ENCODE results near the gene C1orf21.

Gene C1orf21

DNA sequence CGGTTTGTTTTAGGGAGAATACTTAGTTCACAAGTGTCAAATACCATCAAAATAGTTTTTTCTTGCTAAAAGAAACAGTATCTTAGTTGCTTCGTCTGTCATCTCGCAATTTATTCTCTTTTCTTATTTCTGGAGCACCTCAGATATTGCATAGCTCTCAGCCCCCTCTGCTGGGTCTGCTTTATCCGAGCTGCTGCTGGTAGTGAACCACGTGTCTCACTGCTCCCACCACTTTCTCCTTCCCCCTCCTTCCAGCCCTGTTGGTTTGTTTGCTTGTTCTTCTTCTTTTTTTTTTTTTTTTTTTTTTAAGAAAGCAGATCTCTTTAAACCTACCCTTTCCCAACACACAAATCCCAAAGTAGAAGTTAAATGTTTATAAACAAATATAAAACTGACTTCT is 197.0 kb downstream of the C1orf21 start:
- H3K36me3 Mint-ChIP-seq: peaks cover 1 to 6% of the 10 kb centered on the region in 2 donors
- DNase-seq (no peak), ATAC-seq (replicated peaks) (no peak)
- no peak overlapping the region for H3K4me3 Mint-ChIP-seq
- no peaks in the 10 kb centered on the region for H3K27me3 Mint-ChIP-seq
- H3K27ac Mint-ChIP-seq: no peak overlapping the region
- H3K9me3 Mint-ChIP-seq: peaks cover 7 to 11% of the 10 kb centered on the region in 2 donors
- H3K4me1 Mint-ChIP-seq: no peaks in the 10 kb centered on the region

DNA sequence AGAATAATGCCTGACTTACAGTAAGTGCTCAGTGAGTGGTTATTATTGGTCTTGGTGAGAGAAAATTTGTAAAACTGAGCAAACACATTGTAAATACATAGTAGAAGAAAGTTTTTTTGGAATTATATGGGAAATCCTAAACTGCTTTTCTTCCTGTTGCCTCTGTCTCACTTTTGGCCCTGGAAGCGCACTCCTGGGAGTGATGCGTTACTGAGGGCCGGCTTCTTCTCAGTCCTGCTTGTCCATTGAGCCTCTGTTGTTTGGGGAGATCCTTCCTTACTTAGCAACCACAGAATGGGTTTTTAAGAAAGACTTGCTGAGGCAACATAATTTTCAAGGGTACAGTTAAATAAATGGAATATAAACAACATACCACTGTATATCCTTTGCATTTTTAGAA is 201.9 kb downstream of the C1orf21 start:
- Mint-ChIP-seq H3K4me3 (no peak overlapping the region), H3K9me3 (peaks cover 0 to 3% of the 10 kb centered on the region in 2 donors), H3K27me3 (no peaks in the 10 kb centered on the region), H3K36me3 (peaks cover 0 to 1% of the 10 kb centered on the region in 2 donors), H3K27ac (no peak overlapping the region), H3K4me1 (no peaks in the 10 kb centered on the region)
- ATAC-seq (replicated peaks): no peak
- DNase-seq: no peak

DNA sequence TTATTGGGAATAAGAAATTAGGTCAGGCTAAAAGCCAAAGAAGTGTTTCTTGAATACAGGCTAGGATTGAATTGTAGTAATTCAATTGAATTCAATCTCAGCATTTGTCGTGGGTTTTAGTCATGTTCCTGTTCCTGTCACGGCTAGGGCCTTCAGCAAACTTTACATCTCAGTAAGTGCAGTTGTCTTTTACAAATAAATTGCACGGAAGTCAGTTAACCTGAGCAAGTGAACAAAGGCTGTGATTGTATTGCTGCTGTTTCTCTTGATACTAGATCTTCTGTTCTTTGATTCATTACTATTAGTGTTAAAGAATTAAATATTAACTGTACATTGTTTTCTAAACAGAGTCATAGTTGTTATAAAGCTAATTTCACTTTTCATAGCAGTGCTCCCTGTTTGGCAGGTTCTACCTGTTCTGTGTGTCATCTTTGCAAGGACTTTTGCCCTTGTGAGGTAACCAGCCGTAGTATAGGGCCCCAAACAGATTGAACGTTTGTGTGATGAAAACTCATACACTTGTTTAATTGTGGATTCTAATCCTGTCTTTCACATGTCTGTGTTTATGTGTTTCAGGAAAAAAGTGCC is 203.4 kb downstream of the C1orf21 start:
- DNase-seq (no peak), ATAC-seq (replicated peaks) (no peak)
- Mint-ChIP-seq H3K27ac (no peak overlapping the region), H3K27me3 (no peaks in the 10 kb centered on the region), H3K9me3 (peaks cover 0 to 3% of the 10 kb centered on the region in 2 donors), H3K4me3 (no peak overlapping the region), H3K36me3 (peaks cover 0 to 1% of the 10 kb centered on the region in 2 donors), H3K4me1 (no peaks in the 10 kb centered on the region)

DNA sequence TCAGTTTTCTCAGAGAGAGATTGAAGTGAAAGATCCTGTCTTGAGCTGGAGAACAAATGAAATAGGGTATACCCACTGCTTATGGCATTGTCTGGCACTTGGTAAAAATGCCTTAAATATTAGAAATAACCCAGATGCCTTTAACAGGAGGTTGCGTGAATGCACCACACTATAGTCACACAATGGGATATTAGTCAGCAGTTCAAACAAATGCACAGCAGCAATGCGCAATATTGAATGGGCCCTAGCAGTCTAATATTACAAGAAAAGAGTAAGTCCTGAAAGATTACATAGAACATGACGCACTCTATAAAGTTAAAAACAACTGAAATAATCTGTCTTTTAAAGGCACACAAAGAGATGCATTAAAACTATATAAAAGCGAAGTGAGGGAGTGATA is 206.8 kb downstream of the C1orf21 start:
- Mint-ChIP-seq H3K4me3 (no peak overlapping the region), H3K36me3 (no peaks in the 10 kb centered on the region), H3K27ac (no peak overlapping the region), H3K9me3 (no peaks in the 10 kb centered on the region), H3K4me1 (no peaks in the 10 kb centered on the region), H3K27me3 (no peaks in the 10 kb centered on the region)
- ATAC-seq (replicated peaks) (no peak), DNase-seq (no peak)

DNA sequence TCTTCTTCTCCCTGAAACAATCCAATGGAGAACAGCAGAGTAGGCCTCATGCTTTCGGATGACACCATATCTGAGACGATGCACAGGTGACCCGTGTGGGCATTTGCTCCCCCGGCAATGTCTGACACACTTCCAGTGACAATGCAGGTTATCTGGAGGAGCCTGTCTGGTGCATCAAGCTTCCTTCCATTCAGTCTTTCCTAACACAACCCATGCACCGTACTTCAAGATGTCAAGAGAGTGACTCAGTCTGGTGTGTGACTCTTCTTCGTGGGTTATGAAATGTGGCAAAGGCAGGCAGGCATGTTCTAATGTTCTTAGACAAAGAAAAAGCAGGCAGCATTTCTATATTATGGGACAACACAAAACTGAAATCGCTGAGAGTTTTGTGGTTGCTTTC is 208.8 kb downstream of the C1orf21 start:
- no peak for DNase-seq
- Mint-ChIP-seq H3K4me3 (no peak overlapping the region), H3K36me3 (no peaks in the 10 kb centered on the region), H3K27me3 (no peaks in the 10 kb centered on the region), H3K27ac (no peak overlapping the region), H3K9me3 (no peaks in the 10 kb centered on the region), H3K4me1 (no peaks in the 10 kb centered on the region)
- no peak for ATAC-seq (replicated peaks)

DNA sequence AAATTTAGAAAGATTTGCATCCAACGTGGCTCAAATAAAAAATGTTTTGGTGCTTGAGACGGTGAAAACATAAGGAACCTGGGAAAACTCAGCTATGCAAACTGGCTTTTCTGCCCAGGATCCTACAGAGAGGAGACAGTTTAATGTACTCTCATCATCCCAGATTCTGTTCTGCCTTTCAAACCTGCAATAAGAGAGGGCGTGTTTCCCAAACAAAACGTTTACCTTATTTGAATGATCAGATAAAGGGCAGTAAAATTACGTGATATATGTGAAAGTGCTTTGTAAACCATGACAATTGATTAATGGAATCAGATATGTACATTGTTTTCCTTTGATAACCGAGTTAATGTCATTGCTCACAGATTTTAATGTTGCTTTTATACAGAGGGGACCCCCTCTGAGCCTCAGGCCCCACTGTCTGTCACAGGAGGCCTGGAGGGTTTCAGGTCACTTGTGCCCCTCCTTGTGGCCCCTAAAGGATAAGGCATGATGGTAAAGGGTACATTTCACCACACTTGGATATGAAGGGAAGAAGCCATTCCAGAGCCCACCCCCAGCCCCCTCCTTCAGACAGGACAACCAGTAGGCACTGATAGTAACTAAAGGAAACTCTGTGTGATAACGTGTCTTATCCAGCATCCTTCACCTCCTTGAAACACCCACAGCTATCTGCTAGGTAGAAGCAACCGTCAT is 210.3 kb downstream of the C1orf21 start:
- Mint-ChIP-seq H3K4me1 (no peaks in the 10 kb centered on the region), H3K9me3 (no peaks in the 10 kb centered on the region), H3K4me3 (no peak overlapping the region), H3K27me3 (no peaks in the 10 kb centered on the region), H3K27ac (no peak overlapping the region), H3K36me3 (no peaks in the 10 kb centered on the region)
- no peak for DNase-seq
- no peak for ATAC-seq (replicated peaks)

DNA sequence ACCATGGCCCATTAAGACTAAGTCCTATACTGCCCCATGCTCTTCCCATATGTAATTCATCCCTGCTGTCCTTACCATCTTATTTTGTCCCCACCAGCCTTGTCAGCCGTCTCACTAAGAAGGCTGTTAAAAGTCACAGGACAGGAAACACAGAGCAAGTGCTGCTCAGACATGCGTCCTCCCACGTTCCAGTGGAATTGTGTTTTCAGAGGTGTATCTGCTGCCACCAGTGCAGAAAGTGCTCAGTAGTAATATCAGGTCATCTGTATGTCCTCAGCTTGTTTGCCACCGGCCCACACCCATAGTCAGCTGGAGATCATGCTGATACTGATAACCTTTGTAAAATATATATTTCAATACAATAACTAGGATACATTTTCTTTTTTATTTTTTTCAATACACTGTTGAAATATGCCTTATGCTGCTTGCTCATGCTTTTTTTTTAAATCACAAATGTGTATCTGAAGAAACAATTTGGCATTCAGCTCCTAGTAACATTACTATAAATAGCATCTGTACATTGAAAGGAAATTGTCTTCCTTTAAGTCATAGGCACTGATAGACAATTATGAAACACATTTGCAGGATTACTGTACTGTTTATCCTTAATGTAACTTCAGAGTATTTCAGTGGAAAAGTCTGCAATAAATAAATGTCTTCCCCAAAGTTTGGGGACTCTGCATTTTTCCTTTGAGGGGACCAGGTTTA is 211.0 kb downstream of the C1orf21 start:
- H3K4me1 Mint-ChIP-seq: no peaks in the 10 kb centered on the region
- H3K27me3 Mint-ChIP-seq: no peaks in the 10 kb centered on the region
- ATAC-seq (replicated peaks) (no peak), DNase-seq (no peak)
- H3K4me3 Mint-ChIP-seq: no peak overlapping the region
- H3K9me3 Mint-ChIP-seq: no peaks in the 10 kb centered on the region
- H3K36me3 Mint-ChIP-seq: no peaks in the 10 kb centered on the region
- no peak overlapping the region for H3K27ac Mint-ChIP-seq

DNA sequence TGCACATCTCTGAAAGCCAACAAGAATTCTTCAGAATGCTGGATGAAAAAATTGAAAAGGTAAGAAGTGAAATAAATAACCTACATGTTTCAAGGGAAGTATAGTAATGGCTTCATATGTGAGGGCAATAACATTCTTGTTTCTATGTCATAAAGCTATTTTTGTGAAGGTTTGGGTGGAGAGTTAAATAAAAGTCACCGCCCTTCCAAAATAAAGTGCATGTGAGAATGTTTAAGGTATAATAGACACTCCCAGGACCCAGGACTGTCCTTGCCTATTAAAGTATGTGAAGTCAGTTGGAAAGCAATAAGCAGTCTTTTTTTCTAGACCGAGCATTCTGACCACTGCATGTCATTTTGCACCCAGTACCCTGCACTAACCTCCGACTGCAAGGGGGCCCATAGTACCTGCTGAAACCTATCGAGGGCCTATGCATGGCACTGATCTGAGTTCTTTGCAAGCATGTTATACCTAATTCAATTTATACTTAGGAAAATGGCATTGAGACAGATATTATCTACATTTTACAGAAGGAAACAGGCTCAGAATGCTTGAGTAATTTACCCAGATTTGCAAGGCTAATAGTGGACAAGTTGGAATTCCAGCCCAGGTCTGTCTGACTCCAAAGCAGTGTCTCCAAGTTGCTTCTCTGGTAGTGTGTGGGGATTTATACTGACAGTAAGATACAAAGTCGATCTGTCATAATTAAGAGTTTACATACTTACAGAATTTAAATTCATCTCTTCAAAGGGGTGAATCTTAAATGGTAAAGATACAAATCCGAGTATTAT is 211.8 kb downstream of the C1orf21 start:
- DNase-seq (no peak), ATAC-seq (replicated peaks) (no peak)
- Mint-ChIP-seq H3K27me3 (no peaks in the 10 kb centered on the region), H3K9me3 (no peaks in the 10 kb centered on the region), H3K27ac (no peak overlapping the region), H3K4me1 (no peaks in the 10 kb centered on the region), H3K36me3 (no peaks in the 10 kb centered on the region), H3K4me3 (no peak overlapping the region)

DNA sequence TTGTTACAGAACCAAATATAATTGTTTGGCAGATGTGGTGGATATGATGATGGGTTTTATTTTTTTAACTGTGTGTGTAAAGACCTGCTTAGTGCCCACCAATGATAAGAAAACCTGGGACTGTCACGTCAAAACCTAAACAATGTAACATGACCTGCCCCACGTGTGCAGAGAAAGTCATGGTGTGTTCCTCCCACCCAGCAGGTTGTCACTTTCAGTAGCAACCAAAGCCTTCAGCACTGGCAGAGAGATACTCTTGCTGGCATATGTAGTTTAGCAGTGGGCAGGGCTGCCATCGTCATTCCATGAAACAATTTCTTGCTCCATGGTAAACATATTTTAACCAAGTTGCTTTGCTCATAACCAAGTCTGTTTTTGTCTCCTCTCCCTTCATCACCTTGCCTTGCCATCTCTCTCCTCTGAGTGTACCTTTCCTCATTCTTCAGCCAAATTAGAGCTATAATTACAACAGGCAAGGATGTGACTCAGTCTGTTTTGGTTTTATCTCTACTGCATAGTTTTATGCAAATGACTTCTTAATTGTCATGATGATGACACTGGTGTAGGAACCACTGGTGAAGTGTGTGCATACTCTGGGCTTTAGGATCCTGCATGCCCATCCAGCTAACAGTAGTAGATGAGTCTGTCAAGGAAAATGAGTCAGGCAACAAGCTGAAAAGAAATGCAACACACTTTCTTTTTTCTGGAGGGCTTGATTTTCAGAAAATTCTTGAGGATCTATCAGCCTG is 217.5 kb downstream of the C1orf21 start:
- DNase-seq (no peak), ATAC-seq (replicated peaks) (no peak)
- H3K4me3 Mint-ChIP-seq: no peak overlapping the region
- H3K27me3 Mint-ChIP-seq: no peaks in the 10 kb centered on the region
- no peaks in the 10 kb centered on the region for H3K9me3 Mint-ChIP-seq
- H3K4me1 Mint-ChIP-seq: no peaks in the 10 kb centered on the region
- no peaks in the 10 kb centered on the region for H3K36me3 Mint-ChIP-seq
- no peak overlapping the region for H3K27ac Mint-ChIP-seq

DNA sequence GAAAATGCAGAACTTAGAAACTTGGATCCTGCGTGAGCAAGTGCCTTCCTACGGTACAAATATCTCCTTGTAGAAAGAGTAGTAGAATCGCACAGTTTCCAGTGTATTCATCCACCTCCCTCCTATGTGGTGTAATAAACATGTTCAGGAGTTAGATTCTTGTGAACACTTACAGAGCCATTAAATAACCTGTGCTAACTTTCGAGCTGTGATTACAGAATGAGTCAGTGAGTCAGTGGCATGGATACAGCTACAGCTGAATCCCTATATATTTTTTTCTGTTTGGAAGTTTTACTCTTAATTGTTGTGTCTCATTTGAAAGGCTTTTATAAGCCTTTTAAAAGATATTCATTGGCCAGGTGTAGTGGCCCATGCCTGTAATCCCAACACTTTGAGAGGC is 219.1 kb downstream of the C1orf21 start:
- Mint-ChIP-seq H3K27me3 (no peaks in the 10 kb centered on the region), H3K4me3 (no peak overlapping the region), H3K27ac (no peak overlapping the region), H3K36me3 (no peaks in the 10 kb centered on the region), H3K4me1 (no peaks in the 10 kb centered on the region), H3K9me3 (no peaks in the 10 kb centered on the region)
- no peak for ATAC-seq (replicated peaks)
- DNase-seq: no peak

DNA sequence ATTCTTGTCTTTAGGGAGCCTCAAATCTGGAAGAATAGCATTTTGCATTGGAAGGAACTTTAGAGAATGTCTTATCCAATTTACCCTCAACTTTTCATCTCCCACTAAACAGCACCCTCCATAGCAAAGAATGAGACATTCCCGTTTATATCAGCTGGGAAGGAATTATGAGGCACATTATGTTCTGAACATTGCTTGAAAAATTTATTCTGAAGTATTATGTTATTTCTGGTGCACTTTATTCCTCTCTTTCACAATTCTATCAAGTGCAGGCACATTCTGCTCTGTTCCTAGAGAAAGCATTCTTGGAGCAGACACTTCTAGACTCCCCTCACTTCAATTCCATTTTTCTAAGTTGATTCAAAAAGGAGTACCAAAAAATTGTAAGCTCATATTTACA is 220.0 kb downstream of the C1orf21 start:
- Mint-ChIP-seq H3K27me3 (no peaks in the 10 kb centered on the region), H3K36me3 (no peaks in the 10 kb centered on the region), H3K4me3 (no peak overlapping the region), H3K4me1 (no peaks in the 10 kb centered on the region), H3K9me3 (no peaks in the 10 kb centered on the region), H3K27ac (no peak overlapping the region)
- ATAC-seq (replicated peaks) (no peak), DNase-seq (no peak)

DNA sequence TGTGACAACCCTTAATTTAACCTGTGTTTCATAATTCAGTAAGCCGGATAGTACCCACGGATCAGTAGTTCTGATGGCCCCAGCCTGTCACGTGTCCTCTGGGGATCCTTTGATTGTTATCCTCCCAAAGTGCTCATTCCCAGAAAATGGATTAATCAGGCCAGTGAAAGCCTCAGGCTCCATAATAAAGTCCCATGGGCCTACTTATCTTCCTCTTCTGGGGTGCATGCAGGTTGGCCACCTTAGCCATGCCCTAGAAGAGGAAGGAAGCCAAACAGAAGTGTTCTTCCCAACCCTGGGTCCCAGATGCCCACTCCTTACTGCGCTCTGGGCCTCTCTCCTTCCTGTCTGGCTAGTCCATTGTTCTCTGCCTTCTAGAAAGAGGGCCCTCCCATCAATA is 221.8 kb downstream of the C1orf21 start:
- Mint-ChIP-seq H3K4me1 (no peaks in the 10 kb centered on the region), H3K4me3 (no peak overlapping the region), H3K27me3 (no peaks in the 10 kb centered on the region), H3K27ac (no peak overlapping the region), H3K9me3 (no peaks in the 10 kb centered on the region), H3K36me3 (no peaks in the 10 kb centered on the region)
- DNase-seq: no peak
- no peak for ATAC-seq (replicated peaks)

DNA sequence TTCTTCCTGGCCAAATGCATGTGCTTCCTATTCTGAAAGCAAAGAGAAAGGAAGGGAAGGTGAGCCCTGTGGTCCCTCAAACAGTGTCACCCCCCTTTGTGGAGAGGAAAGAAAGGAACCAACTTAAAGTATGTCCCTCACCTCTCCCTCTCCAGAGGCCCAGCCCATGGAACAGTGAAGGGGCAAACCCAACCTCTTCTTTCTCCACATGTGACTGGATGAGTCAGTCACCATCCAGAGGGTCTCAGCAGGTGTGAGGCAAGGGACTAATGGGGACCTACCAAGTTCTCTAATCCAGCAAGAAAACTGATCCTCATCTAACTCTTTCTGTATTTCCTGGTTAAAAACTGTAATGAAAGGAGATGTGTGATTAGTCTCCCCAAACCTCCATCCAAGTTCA is 222.2 kb downstream of the C1orf21 start:
- Mint-ChIP-seq H3K27me3 (no peaks in the 10 kb centered on the region), H3K36me3 (no peaks in the 10 kb centered on the region), H3K4me3 (no peak overlapping the region), H3K4me1 (no peaks in the 10 kb centered on the region), H3K9me3 (no peaks in the 10 kb centered on the region), H3K27ac (no peak overlapping the region)
- ATAC-seq (replicated peaks) (no peak), DNase-seq (no peak)
